Adrenal gland (tissue), 5 donors: Measurements from ENCODE around the gene ELOA2.

Source experiments
- CTCF ChIP-seq, 6 experiments: fragments of 450-650 bp in 4 of 6; fragments of 200-600 bp in 2 of 6; sonication (generic) in 1 of 6; IDR thresholded peaks; 1 replicate in 5 of 6; 2 replicates in 1 of 6; pipeline versions ENCODE4 v1.5.1 to v1.8.0; 2016 to 2021; ENCODE audit warnings: antibody characterized with exemption in 6 of 6, mild to moderate bottlenecking in 2 of 6, moderate library complexity in 1 of 6
- POLR2A ChIP-seq, 2 donors: fragments of 450-650 bp; IDR thresholded peaks; one replicate each; pipeline ENCODE4 v1.6.1; 2017; ENCODE audit warnings: antibody characterized with exemption in 2 of 2, mild to moderate bottlenecking in 2 of 2, moderate library complexity in 1 of 2
- donor health status: DM: no; HTN: no; CAD: no.

- TF ChIP-seq POLR2A (IDR thresholded peaks at IDR 0.05) (no peak), CTCF (IDR thresholded peaks at IDR 0.05) (no peak)
Measured at GRCh38 chr18:47035156-47035671, at the start of gene ELOA2.
